ENCODE data around the gene NDUFC2. TPM values are rescaled to one million over a fixed set of nuclear protein-coding genes. Genes with fewer than 3 reads are reported as not detected.

Gene NDUFC2
- total and polyA plus RNA-seq, 2 of the 13 experiments (the other 11 are each of a cell fraction or from before 2014, with no cell fraction given): 256 to 363 TPM

- TF ChIP-seq KIAA2018 (CRISPR knock-in tag; IDR thresholded peaks at IDR 0.05; ENCODE audit: borderline replicate concordance) (0 out of 2 replicates have a peak, but pooled peaks have one; percentile 49), ZNF549 (CRISPR knock-in tag; IDR thresholded peaks at IDR 0.05) (no peak), ZNF639 (CRISPR knock-in tag; conservative IDR thresholded peaks at IDR 0.05) (peak; percentile 76; the same call in 1 of the 2 replicates), ZNF543 (CRISPR knock-in tag; IDR thresholded peaks at IDR 0.05) (peak; percentile 79), ZBTB14 (CRISPR knock-in tag; IDR thresholded peaks at IDR 0.05) (peak; percentile 88), DPF2 (CRISPR knock-in tag; IDR thresholded peaks at IDR 0.05; ENCODE audit: borderline replicate concordance, low read depth) (no peak), SIN3B (IDR thresholded peaks at IDR 0.05; ENCODE audit: low read length) (peak; percentile 85), ZNF431 (CRISPR knock-in tag; IDR thresholded peaks at IDR 0.05; ENCODE audit: borderline replicate concordance, low read depth) (peak; percentile 93), ZNF784 (CRISPR knock-in tag; IDR thresholded peaks at IDR 0.05; ENCODE audit: borderline replicate concordance) (0 out of 2 replicates have a peak, but pooled peaks have one; percentile 68), ZBTB49 (CRISPR knock-in tag; IDR thresholded peaks at IDR 0.05; ENCODE audit: borderline replicate concordance) (peak; percentile 94; the same call in 1 of the 2 replicates), ZNF282 (IDR thresholded peaks at IDR 0.05; ENCODE audit: partially characterized antibody) (no peak), ZNF274 (CRISPR knock-in tag; IDR thresholded peaks at IDR 0.05) (peak; percentile 88), SAFB2 (CRISPR knock-in tag; IDR thresholded peaks at IDR 0.05; ENCODE audit: borderline replicate concordance, low read depth) (peak; percentile 79; the same call in 1 of the 2 replicates)
Observed at GRCh38 chr11:78079232-78080083, at the start of gene NDUFC2 (continued).
